ENCODE data around the gene RMND5A. TPM values are rescaled to one million over a fixed set of nuclear protein-coding genes. Genes with fewer than 3 reads are reported as not detected.

The RMND5A gene
- polyA plus RNA-seq, 1 of the 3 experiments (the other 2 are of a cell fraction) = 4.3 TPM

DNA sequence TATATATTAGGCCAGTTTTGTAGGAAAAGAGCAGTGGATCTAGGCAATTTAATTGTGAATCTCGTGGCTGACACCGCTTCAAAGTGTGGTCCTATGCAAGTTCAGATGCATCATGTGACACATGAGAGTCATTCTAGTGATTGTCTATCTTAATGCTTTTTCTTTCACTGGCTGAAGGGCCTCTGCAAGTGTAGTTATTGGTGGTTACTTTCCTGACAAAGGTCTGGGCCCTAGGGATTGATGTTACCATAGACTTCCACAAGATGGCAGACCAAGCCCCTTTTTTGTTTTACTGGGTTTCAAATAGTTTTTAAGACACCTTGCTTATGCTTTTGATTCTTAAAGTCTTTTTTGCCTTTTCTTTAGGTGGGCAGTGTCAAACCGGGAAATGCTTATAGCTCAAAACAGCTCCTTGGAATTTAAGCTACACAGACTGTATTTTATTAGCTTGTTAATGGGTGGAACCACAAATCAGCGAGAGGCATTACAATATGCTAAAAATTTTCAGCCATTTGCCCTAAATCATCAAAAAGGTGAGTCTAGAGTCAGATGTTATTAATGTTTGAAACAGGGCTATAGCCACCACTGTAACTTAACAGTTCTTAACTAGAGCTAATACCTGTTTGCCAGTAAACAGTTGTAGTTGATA is 44.7 kb downstream of the RMND5A start:
- no peak overlapping the region for H3K4me2 ChIP-seq
- WGBS (ENCODE audit: low lambda C conversion rate) = 47% methylated on average over 4 of the region's 4 CpGs
- no peak overlapping the region for H3K4me3 ChIP-seq (ENCODE audit: low read depth in 2 of 2, low read length in 1 of 2)
- peaks cover 4% of the 10 kb centered on the region for H3F3A ChIP-seq (replicated peaks; ENCODE audit: insufficient read depth)
- CTCF ChIA-PET = interaction anchor here (0.7 to 3.7 kb wide), 12 partner anchors 10 to 293 kb away, joined by 3 to 25 read pairs (median 4); no protein-coding TSS in a partner anchor
- H3K27me3 ChIP-seq (ENCODE audit: insufficient read depth) = no peaks in the 10 kb centered on the region
- POLR2A ChIA-PET = no interaction called here
- peaks cover 9 to 15% of the 10 kb centered on the region in 2 experiments for H3K36me3 ChIP-seq (replicated peaks in 1 of 2; ENCODE audit: control insufficient read depth in 1 of 2, insufficient read depth in 2 of 2, low read length in 1 of 2)
- no peaks in the 10 kb centered on the region for H3K9me3 ChIP-seq
- no peaks in the 10 kb centered on the region for H4K20me1 ChIP-seq (ENCODE audit: insufficient read depth)
- no peaks in the 10 kb centered on the region for H3K9me2 ChIP-seq
- H2AFZ ChIP-seq (ENCODE audit: low read depth) = no peak overlapping the region
- TF ChIP-seq JUND (IDR thresholded peaks at IDR 0.05) = no peak
- TF ChIP-seq, protein P1, sequence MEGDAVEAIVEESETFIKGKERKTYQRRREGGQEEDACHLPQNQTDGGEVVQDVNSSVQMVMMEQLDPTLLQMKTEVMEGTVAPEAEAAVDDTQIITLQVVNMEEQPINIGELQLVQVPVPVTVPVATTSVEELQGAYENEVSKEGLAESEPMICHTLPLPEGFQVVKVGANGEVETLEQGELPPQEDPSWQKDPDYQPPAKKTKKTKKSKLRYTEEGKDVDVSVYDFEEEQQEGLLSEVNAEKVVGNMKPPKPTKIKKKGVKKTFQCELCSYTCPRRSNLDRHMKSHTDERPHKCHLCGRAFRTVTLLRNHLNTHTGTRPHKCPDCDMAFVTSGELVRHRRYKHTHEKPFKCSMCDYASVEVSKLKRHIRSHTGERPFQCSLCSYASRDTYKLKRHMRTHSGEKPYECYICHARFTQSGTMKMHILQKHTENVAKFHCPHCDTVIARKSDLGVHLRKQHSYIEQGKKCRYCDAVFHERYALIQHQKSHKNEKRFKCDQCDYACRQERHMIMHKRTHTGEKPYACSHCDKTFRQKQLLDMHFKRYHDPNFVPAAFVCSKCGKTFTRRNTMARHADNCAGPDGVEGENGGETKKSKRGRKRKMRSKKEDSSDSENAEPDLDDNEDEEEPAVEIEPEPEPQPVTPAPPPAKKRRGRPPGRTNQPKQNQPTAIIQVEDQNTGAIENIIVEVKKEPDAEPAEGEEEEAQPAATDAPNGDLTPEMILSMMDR (IDR thresholded peaks at IDR 0.05) = peak; percentile 74
- peak; percentile 61 for TF ChIP-seq SMC3 (IDR thresholded peaks at IDR 0.05; ENCODE audit: low read depth, low read length)
- no peak for TF ChIP-seq MXI1 (IDR thresholded peaks at IDR 0.05; ENCODE audit: low read depth, low read length)
- no peak for TF ChIP-seq EP300 (IDR thresholded peaks at IDR 0.05; ENCODE audit: borderline replicate concordance in 1 of 2, low read depth in 1 of 2, low read length in 1 of 2)
- TF ChIP-seq, protein P2, sequence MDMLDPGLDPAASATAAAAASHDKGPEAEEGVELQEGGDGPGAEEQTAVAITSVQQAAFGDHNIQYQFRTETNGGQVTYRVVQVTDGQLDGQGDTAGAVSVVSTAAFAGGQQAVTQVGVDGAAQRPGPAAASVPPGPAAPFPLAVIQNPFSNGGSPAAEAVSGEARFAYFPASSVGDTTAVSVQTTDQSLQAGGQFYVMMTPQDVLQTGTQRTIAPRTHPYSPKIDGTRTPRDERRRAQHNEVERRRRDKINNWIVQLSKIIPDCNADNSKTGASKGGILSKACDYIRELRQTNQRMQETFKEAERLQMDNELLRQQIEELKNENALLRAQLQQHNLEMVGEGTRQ (IDR thresholded peaks at IDR 0.05; ENCODE audit: borderline replicate concordance, low read depth, low read length) = no peak
- TF ChIP-seq, protein P3, sequence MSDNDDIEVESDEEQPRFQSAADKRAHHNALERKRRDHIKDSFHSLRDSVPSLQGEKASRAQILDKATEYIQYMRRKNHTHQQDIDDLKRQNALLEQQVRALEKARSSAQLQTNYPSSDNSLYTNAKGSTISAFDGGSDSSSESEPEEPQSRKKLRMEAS (IDR thresholded peaks at IDR 0.05; ENCODE audit: low read depth) = no peak
- no peak for TF ChIP-seq YY1 (IDR thresholded peaks at IDR 0.05; ENCODE audit: low read depth)
- TF ChIP-seq TCF12 (IDR thresholded peaks at IDR 0.05) = no peak
- TF ChIP-seq RAD21 (IDR thresholded peaks at IDR 0.05; ENCODE audit: low read length) = peak; percentile 77
- no peak for TF ChIP-seq GABPA (IDR thresholded peaks at IDR 0.05; ENCODE audit: low read depth)
- no peak for TF ChIP-seq SIN3A (IDR thresholded peaks at IDR 0.05; ENCODE audit: borderline replicate concordance, low read depth, low read length)
- DNase-seq = peak; percentile 58
- 0 out of 2 replicates have a peak, but pooled peaks cover 6% of the 10 kb centered on the region for H3K79me2 ChIP-seq (ENCODE audit: insufficient read depth)
- no peak overlapping the region for H3K9ac ChIP-seq
- H3K27ac ChIP-seq (ENCODE audit: low read depth in 2 of 2, low read length in 1 of 2) = no peak overlapping the region
- peaks cover 0 to 3% of the 10 kb centered on the region in 2 experiments; a peak in 1 of 4 replicates for H3K4me1 ChIP-seq (ENCODE audit: control insufficient read depth in 1 of 2, insufficient read depth in 2 of 2, low read depth in 1 of 2, low read length in 1 of 2)

DNA sequence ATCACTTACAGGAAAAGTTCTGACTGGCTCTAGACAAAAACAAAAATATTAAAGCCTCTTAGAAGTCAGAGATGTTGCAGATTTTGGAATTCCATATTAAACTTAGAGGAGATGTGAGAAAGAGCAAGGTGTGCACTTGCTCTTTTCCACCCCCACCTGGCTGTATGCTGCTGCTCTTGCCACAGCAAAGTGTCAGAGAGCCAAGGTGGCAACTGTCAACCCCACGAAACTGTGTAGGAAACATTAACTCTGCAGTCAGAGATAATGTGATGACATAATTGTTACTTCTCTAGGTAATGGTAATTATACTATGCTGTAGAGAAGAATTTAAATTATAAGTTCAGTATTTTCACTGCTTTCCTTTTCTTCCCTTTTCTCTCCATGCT is 45.2 kb downstream of the RMND5A start:
- CTCF ChIA-PET = interaction anchor here (0.7 to 3.7 kb wide), 10 partner anchors 9 to 294 kb away, joined by 3 to 25 read pairs (median 6); no protein-coding TSS in a partner anchor
- H3K9me3 ChIP-seq = no peaks in the 10 kb centered on the region
- no peak overlapping the region for H3K27ac ChIP-seq (ENCODE audit: low read depth in 2 of 2, low read length in 1 of 2)
- no peak for TF ChIP-seq SMC3 (IDR thresholded peaks at IDR 0.05; ENCODE audit: low read depth, low read length)
- H3K4me2 ChIP-seq = no peak overlapping the region
- no peak for DNase-seq
- no peak overlapping the region for H3K4me3 ChIP-seq (ENCODE audit: low read depth in 2 of 2, low read length in 1 of 2)
- peaks cover 15% of the 10 kb centered on the region in 2 experiments for H3K36me3 ChIP-seq (replicated peaks in 1 of 2; ENCODE audit: control insufficient read depth in 1 of 2, insufficient read depth in 2 of 2, low read length in 1 of 2)
- H3K9ac ChIP-seq = no peak overlapping the region
- POLR2A ChIA-PET = no interaction called here
- H3K79me2 ChIP-seq (ENCODE audit: insufficient read depth) = 0 out of 2 replicates have a peak, but pooled peaks cover 6% of the 10 kb centered on the region
- H3F3A ChIP-seq (replicated peaks; ENCODE audit: insufficient read depth) = peaks cover 4% of the 10 kb centered on the region
- H3K9me2 ChIP-seq = no peaks in the 10 kb centered on the region
- H4K20me1 ChIP-seq (ENCODE audit: insufficient read depth) = no peaks in the 10 kb centered on the region
- no peak overlapping the region for H2AFZ ChIP-seq (ENCODE audit: low read depth)
- WGBS (ENCODE audit: low lambda C conversion rate) = 62% methylated on average over 1 of the region's 1 CpG
- H3K27me3 ChIP-seq (ENCODE audit: insufficient read depth) = no peaks in the 10 kb centered on the region
- peaks cover 0 to 3% of the 10 kb centered on the region in 2 experiments; a peak in 1 of 4 replicates for H3K4me1 ChIP-seq (ENCODE audit: control insufficient read depth in 1 of 2, insufficient read depth in 2 of 2, low read depth in 1 of 2, low read length in 1 of 2)
